NCI-H69 (cell line): ENCODE data around the gene STAT5A.
A peak's percentile ranks its signal among the peaks of the same experiment; 100 is the strongest.
"Not testable (repeated sequence)": the region's sequence is repeated elsewhere in the genome, so short reads cannot be mapped to it uniquely, and the experiment has no call there.

Experiments used
- DNase-seq: peaks from one replicate; lab custom pipeline; 2025; lab: John Stamatoyannopoulos, UW

The STAT5A gene

GRCh38 chr17:42308446-42308845, 20.1 kb downstream of the STAT5A start:
- no peak for DNase-seq

GRCh38 chr17:42309142-42309541, 20.8 kb downstream of the STAT5A start:
- no peak for DNase-seq

- peak; percentile 22 for DNase-seq
Observed at GRCh38 chr17:42309986-42310786, 21.9 kb downstream of the STAT5A start.

GRCh38 chr17:42310787-42311215, 22.5 kb downstream of the STAT5A start:
- DNase-seq: no peak

GRCh38 chr17:42311240-42312034, 23.1 kb downstream of the STAT5A start:
- DNase-seq: no peak

GRCh38 chr17:42312035-42312284, 23.7 kb downstream of the STAT5A start:
- no peak for DNase-seq

- DNase-seq: peak; percentile 80
Observed at GRCh38 chr17:42312285-42313130, 24.2 kb downstream of the STAT5A start.

GRCh38 chr17:42313389-42313772, 25.1 kb downstream of the STAT5A start:
- DNase-seq: no peak

GRCh38 chr17:42313773-42314566, 25.7 kb downstream of the STAT5A start:
- DNase-seq: no peak

- DNase-seq: no peak
Observed at GRCh38 chr17:42315402-42316156, 27.3 kb downstream of the STAT5A start.

- no peak for DNase-seq
Observed at GRCh38 chr17:42316755-42317154, 28.5 kb downstream of the STAT5A start.

GRCh38 chr17:42317266-42317845, 29.1 kb downstream of the STAT5A start:
- DNase-seq: no peak

- DNase-seq: not testable (repeated sequence)
Observed at GRCh38 chr17:42317967-42318366, 29.7 kb downstream of the STAT5A start.

GRCh38 chr17:42321555-42321954, 33.3 kb downstream of the STAT5A start:
- peak; percentile 87 for DNase-seq

GRCh38 chr17:42322382-42323267, 34.3 kb downstream of the STAT5A start:
- peak; percentile 93 for DNase-seq

- no peak for DNase-seq
Observed at GRCh38 chr17:42323268-42323773, 35.0 kb downstream of the STAT5A start.

- no peak for DNase-seq
Observed at GRCh38 chr17:42325026-42325425, 36.7 kb downstream of the STAT5A start.

GRCh38 chr17:42329025-42329976, 41.0 kb downstream of the STAT5A start:
- DNase-seq: peak; percentile 64
